Tibial nerve (tissue), 4 donors: Measurements from ENCODE around the gene MAPRE2. TPM values are rescaled to one million over a fixed set of nuclear protein-coding genes. Genes with fewer than 3 reads are reported as not detected.

Source experiments
- DNase-seq, 2 donors: peaks; one replicate each; pipeline ENCODE4 v3.0.0-alpha.2; 2019; ENCODE audit warnings: low spot score in 2 of 2
- H3K27ac ChIP-seq, 4 donors: fragments of 200-600 bp; sonication (generic) in 3 of 4; one replicate each; pipeline ENCODE4 v1.5.1; 2017 to 2019; ENCODE audit warnings: mild to moderate bottlenecking in 1 of 4
- H3K27me3 ChIP-seq, 2 donors: fragments of 200-600 bp; sonication (generic) in 1 of 2; one replicate each; pipeline versions ENCODE4 v1.5.1 to v1.6.0; 2017 to 2019
- H3K36me3 ChIP-seq, 3 donors: fragments of 200-600 bp; sonication (generic); one replicate each; pipeline ENCODE4 v1.5.1; 2018 to 2019
- H3K4me1 ChIP-seq, 4 donors: fragments of 200-600 bp; sonication (generic) in 3 of 4; one replicate each; pipeline ENCODE4 v1.5.1; 2017 to 2019
- H3K4me3 ChIP-seq, 4 donors: fragments of 200-600 bp; sonication (generic) in 3 of 4; one replicate each; pipeline ENCODE4 v1.5.1; 2017 to 2019; ENCODE audit warnings: mild to moderate bottlenecking in 1 of 4, moderate library complexity in 1 of 4
- H3K9me3 ChIP-seq, 4 donors: fragments of 200-600 bp; sonication (generic) in 3 of 4; one replicate each; pipeline ENCODE4 v1.5.1; 2017 to 2019
- EP300 ChIP-seq, 2 donors: sonication (generic); formaldehyde crosslinking; IDR thresholded peaks; one replicate each; pipeline ENCODE4 v1.6.1; 2017; ENCODE audit warnings: antibody characterized with exemption in 2 of 2, mild to moderate bottlenecking in 1 of 2
- POLR2A ChIP-seq, 2 donors: fragments of 450-650 bp; IDR thresholded peaks; one replicate each; pipeline ENCODE4 v1.6.1; 2017; ENCODE audit warnings: antibody characterized with exemption in 2 of 2, mild to moderate bottlenecking in 2 of 2, moderate library complexity in 2 of 2
- WGBS, 2 donors: methylation state at CpG; one replicate each; pipeline ENCODE4 v1.1.5; 2018; 5-methylcytosine and 5-hydroxymethylcytosine counted together
- total RNA-seq, 4 donors: library from RNA; depleted of rRNA; stranded (reverse); fragments of >200 nt; gene quantifications; one replicate each; pipeline ENCODE4 v1.1.0, GENCODE V29; 2016
- TF ChIP-seq, protein P1 (sequence below), 5 experiments: fragments of 200-600 bp in 3 of 5; fragments of 450-650 bp in 2 of 5; sonication (generic) in 3 of 5; IDR thresholded peaks; one replicate each; pipeline ENCODE4 v1.5.1; 2016 to 2019; ENCODE audit warnings: antibody characterized with exemption in 5 of 5, mild to moderate bottlenecking in 3 of 5, moderate library complexity in 2 of 5

MAPRE2 gene
- total RNA-seq, 4 donors from 2014 or later: 18.9 to 33.3 (median 29.4) TPM

DNA sequence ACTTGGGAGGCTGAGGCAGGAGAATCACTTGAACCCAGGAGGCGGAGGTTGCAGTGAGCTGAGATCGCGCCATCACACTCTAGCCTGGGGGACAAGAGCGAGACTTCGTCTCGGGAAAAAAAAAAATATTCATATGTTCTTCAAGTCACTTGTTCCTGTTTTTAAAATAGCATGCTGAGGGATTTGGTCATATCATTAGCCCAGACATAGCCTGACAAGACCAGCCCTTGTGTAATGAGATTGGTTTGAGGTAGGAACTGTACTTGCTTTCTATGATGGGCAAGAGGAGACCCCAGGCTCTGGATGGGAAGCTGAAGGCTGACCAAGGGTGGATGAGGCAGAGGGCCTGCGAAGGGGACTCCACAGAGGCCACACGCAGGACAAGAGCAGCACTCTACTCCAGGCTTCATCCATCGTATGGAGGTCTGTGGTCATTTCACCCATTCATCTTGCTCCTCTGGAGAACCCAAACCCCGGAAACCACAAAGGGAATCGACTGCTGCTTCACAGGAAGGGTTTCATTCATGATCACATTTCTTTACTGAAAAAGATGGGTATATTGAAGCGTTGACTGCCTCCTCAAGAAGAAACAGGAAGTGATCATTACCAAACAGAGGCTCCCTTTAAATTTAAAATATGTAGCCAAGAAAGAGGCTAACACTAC, 112.5 kb downstream of the MAPRE2 start:
- TF ChIP-seq, protein P1, sequence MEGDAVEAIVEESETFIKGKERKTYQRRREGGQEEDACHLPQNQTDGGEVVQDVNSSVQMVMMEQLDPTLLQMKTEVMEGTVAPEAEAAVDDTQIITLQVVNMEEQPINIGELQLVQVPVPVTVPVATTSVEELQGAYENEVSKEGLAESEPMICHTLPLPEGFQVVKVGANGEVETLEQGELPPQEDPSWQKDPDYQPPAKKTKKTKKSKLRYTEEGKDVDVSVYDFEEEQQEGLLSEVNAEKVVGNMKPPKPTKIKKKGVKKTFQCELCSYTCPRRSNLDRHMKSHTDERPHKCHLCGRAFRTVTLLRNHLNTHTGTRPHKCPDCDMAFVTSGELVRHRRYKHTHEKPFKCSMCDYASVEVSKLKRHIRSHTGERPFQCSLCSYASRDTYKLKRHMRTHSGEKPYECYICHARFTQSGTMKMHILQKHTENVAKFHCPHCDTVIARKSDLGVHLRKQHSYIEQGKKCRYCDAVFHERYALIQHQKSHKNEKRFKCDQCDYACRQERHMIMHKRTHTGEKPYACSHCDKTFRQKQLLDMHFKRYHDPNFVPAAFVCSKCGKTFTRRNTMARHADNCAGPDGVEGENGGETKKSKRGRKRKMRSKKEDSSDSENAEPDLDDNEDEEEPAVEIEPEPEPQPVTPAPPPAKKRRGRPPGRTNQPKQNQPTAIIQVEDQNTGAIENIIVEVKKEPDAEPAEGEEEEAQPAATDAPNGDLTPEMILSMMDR (IDR thresholded peaks at IDR 0.05): no peak
- Histone ChIP-seq H3K27me3 (no peaks in the 10 kb centered on the region), H3K27ac (no peak overlapping the region), H3K36me3 (no peaks in the 10 kb centered on the region), H3K9me3 (no peaks in the 10 kb centered on the region), H3K4me3 (no peak overlapping the region), H3K4me1 (peaks cover 0 to 12% (median 5%) of the 10 kb centered on the region in 4 donors)
- 85 to 86% methylated on average over 12 of the region's 12 CpGs for WGBS, 2 donors
- no peak for DNase-seq

GRCh38 chr18:35155398-35156117, 114.3 kb downstream of the MAPRE2 start:
- Histone ChIP-seq H3K27me3 (no peaks in the 10 kb centered on the region), H3K36me3 (no peaks in the 10 kb centered on the region), H3K4me1 (peaks cover 0 to 12% (median 5%) of the 10 kb centered on the region in 4 donors), H3K9me3 (no peaks in the 10 kb centered on the region), H3K27ac (peak overlapping the region in 2 of 4 donors; percentile 50 to 56), H3K4me3 (no peak overlapping the region)
- TF ChIP-seq, protein P1 (IDR thresholded peaks at IDR 0.05): no peak
- TF ChIP-seq POLR2A (IDR thresholded peaks at IDR 0.05) (no peak), EP300 (IDR thresholded peaks at IDR 0.05) (peak in 1 of 2 donors; percentile 58)
- WGBS, 2 donors: 20 to 25% methylated on average over 8 of the region's 8 CpGs
- no peak for DNase-seq

DNA sequence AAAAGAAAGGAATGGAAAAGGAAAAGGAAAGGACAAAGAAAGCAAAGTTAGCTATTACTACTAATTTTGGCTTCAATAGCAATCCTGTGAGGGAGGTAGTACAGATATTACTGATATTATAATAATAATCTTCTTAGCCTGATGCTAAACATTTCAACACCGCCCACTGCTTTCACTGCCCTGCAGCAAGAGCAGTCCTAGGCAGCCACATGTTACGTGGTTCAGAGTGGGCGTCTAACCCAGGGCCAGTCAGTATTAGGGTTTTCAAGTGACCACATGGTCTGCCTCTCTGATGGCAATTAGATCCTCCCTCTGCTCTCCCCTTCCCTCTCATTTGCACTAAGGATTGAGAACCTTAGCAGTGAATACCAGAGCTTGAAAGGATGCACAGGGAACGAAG, 116.0 kb downstream of the MAPRE2 start:
- no peak for DNase-seq
- Histone ChIP-seq H3K9me3 (no peaks in the 10 kb centered on the region), H3K36me3 (no peaks in the 10 kb centered on the region), H3K4me1 (peaks cover 0 to 12% (median 6%) of the 10 kb centered on the region in 4 donors), H3K4me3 (no peak overlapping the region), H3K27me3 (no peaks in the 10 kb centered on the region), H3K27ac (no peak overlapping the region)
- TF ChIP-seq, protein P1 (IDR thresholded peaks at IDR 0.05): no peak
- TF ChIP-seq POLR2A (IDR thresholded peaks at IDR 0.05): no peak
- no peak for TF ChIP-seq EP300 (IDR thresholded peaks at IDR 0.05)
- whole genome bisulfite sequencing, 2 donors: 80 to 82% methylated on average over 4 of the region's 4 CpGs

- DNase-seq: no peak
- H3K4me3 ChIP-seq: no peak overlapping the region
- TF ChIP-seq POLR2A (IDR thresholded peaks at IDR 0.05) (no peak), EP300 (IDR thresholded peaks at IDR 0.05) (no peak)
- TF ChIP-seq, protein P1 (IDR thresholded peaks at IDR 0.05): no peak
- H3K27ac ChIP-seq: no peak overlapping the region
- no peaks in the 10 kb centered on the region for H3K36me3 ChIP-seq
- 75 to 79% methylated on average over 5 of the region's 5 CpGs for WGBS, 2 donors
- no peaks in the 10 kb centered on the region for H3K9me3 ChIP-seq
- H3K4me1 ChIP-seq: peaks cover 0 to 28% (median 9%) of the 10 kb centered on the region in 4 donors
- no peaks in the 10 kb centered on the region for H3K27me3 ChIP-seq
Measured at GRCh38 chr18:35158728-35159450, 117.7 kb downstream of the MAPRE2 start.

GRCh38 chr18:35159782-35160181, 118.6 kb downstream of the MAPRE2 start:
- WGBS, 2 donors: 82 to 89% methylated on average over 3 of the region's 3 CpGs
- peaks cover 0 to 36% (median 9%) of the 10 kb centered on the region in 4 donors for H3K4me1 ChIP-seq

More at GRCh38 chr18:35159782-35160181, 118.6 kb downstream of the MAPRE2 start:
- Histone ChIP-seq H3K9me3 (no peaks in the 10 kb centered on the region), H3K36me3 (no peaks in the 10 kb centered on the region), H3K27ac (no peak overlapping the region), H3K27me3 (no peaks in the 10 kb centered on the region), H3K4me3 (no peak overlapping the region)
- no peak for TF ChIP-seq POLR2A (IDR thresholded peaks at IDR 0.05)
- TF ChIP-seq, protein P1 (IDR thresholded peaks at IDR 0.05): no peak
- no peak for TF ChIP-seq EP300 (IDR thresholded peaks at IDR 0.05)
- DNase-seq: no peak
